Esophagus (tissue), 2 donors: ENCODE measurements around the gene ZNF579. TPM values are rescaled to one million over a fixed set of nuclear protein-coding genes. Genes with fewer than 3 reads are reported as not detected.

Experiments
- H3K27ac ChIP-seq, 2 donors: one replicate each; pipeline ENCODE4 v1.5.1; 2013; ENCODE audit warnings: low read depth in 2 of 2, mild to moderate bottlenecking in 2 of 2, inconsistent platforms in 1 of 2, low read length in 1 of 2, moderate library complexity in 1 of 2
- H3K27me3 ChIP-seq, 2 donors: one replicate each; pipeline ENCODE4 v1.6.1; 2013; ENCODE audit warnings: low read length in 2 of 2, control low read depth in 1 of 2, mild to moderate bottlenecking in 1 of 2; ENCODE audit not compliant: insufficient read depth in 2 of 2, control insufficient read depth in 1 of 2
- H3K36me3 ChIP-seq, 2 donors: one replicate each; pipeline ENCODE4 v1.6.1; 2013; ENCODE audit warnings: low read length in 1 of 2; ENCODE audit not compliant: control insufficient read depth in 2 of 2, insufficient read depth in 2 of 2
- H3K4me1 ChIP-seq, 2 donors: one replicate each; pipeline ENCODE4 v1.6.1; 2013; ENCODE audit warnings: low read length in 1 of 2; ENCODE audit not compliant: control insufficient read depth in 2 of 2, insufficient read depth in 2 of 2
- H3K4me3 ChIP-seq, 2 donors: one replicate each; pipeline ENCODE4 v1.5.1; 2013; ENCODE audit warnings: low read length in 2 of 2, mild to moderate bottlenecking in 2 of 2, low read depth in 1 of 2, moderate library complexity in 1 of 2
- H3K9me3 ChIP-seq, 2 donors: one replicate each; pipeline ENCODE4 v1.6.1; 2013; ENCODE audit warnings: mild to moderate bottlenecking in 2 of 2, low read depth in 1 of 2, low read length in 1 of 2, moderate library complexity in 1 of 2; ENCODE audit not compliant: control insufficient read depth in 2 of 2, insufficient read depth in 1 of 2
- WGBS, 2 donors: extraction: QIAGEN DNeasy Blood & Tissue Kit; methylation state at CpG; one replicate each; pipeline ENCODE4 v1.1.7; 2013; 5-methylcytosine and 5-hydroxymethylcytosine counted together
- polyA plus RNA-seq, 2 donors: library from polyadenylated mRNA; stranded (reverse); fragments of 200-250 nt; gene quantifications; one replicate each; pipeline ENCODE4 v1.2.3, GENCODE V29; 2013
- donor health status: healthy with polysubstance abuse.
- donor health status: Bipolar disorder and iron deficiency.

ZNF579 gene
- polyA plus RNA-seq, 2 donors = 3.4 to 4.4 TPM

DNA sequence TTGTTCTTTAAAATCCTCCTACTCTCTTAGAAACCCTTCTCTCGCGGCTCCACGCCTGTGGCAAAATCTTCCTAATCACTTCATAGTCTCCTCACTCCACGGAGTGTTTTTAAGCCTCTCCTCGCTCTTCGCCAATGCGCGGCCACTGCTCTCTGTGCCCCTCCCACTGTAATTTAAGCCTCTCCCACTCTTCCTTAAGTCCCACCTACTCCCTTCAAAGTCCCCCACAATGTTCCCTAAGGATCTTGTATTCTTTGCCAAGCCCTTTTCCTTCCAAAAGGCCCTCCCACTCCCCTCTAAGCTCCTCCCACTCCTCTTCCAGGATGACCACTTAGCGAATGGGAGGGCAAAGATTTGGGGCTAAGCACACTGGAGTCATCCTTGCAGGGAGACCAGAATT is 17.4 kb upstream of the ZNF579 start:
- Histone ChIP-seq H3K4me3 (no peak overlapping the region), H3K27ac (no peak overlapping the region)
- WGBS, 2 donors = 86 to 92% methylated on average over 9 of the region's 9 CpGs

DNA sequence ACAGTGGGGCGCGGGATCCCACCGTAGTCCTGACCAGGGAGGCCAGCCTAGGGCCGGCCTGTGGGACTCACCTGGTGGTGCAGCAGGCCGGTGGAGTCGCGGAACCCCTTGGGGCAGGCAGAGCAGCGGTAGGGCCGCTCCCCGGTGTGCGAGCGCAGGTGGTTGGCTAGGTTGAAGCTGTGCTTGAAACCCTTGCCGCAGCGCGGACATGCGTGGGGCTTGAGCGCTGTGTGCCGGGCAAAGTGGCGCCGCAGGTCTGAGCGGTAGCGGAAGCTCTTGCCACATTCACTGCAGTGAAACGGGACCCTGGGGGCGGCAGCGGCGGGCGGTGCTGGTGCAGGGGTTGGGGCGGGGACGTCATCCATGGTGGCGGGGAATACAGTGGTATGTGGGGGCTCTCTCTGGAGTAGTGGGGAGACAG is 16.9 kb upstream of the ZNF579 start:
- Histone ChIP-seq H3K27me3 (no peaks in the 10 kb centered on the region), H3K36me3 (peaks cover 0 to 18% of the 10 kb centered on the region in 2 donors), H3K4me1 (peaks cover 0 to 2% of the 10 kb centered on the region in 2 donors), H3K9me3 (no peaks in the 10 kb centered on the region), H3K4me3 (no peak overlapping the region), H3K27ac (no peak overlapping the region)
- 95 to 96% methylated on average over 30 of the region's 30 CpGs for WGBS, 2 donors

More for the DNA sequence above, 17.4 kb upstream of the ZNF579 start:
- H3K36me3 ChIP-seq = peaks cover 0 to 23% of the 10 kb centered on the region in 2 donors
- no peaks in the 10 kb centered on the region for H3K27me3 ChIP-seq
- peaks cover 0 to 2% of the 10 kb centered on the region in 2 donors for H3K4me1 ChIP-seq
- no peaks in the 10 kb centered on the region for H3K9me3 ChIP-seq

DNA sequence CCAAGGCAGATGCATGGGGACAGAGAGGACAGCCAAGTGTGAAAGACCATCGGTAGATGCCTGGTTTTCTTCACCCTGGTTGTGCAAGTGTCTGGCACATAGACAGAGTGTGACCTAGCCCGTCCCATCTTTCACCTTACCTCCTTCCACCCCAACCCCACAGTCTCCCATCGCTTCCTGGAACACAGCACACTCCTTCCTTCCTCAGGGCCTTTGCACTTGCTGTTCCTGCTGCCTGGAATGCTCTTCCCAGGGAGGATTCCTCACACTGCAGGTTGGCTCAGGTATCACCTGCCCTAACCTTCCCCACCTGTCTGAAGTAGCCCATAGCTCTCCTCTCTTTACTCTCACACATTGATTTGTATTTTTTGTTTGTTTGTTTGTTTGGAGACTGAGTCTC is 15.7 kb upstream of the ZNF579 start:
- WGBS, 2 donors = 94 to 96% methylated on average over 3 of the region's 3 CpGs
- peaks cover 0 to 2% of the 10 kb centered on the region in 2 donors for H3K4me1 ChIP-seq
- no peaks in the 10 kb centered on the region for H3K27me3 ChIP-seq
- H3K36me3 ChIP-seq = peaks cover 0 to 19% of the 10 kb centered on the region in 2 donors
- no peak overlapping the region for H3K4me3 ChIP-seq
- H3K9me3 ChIP-seq = no peaks in the 10 kb centered on the region
- no peak overlapping the region for H3K27ac ChIP-seq

DNA sequence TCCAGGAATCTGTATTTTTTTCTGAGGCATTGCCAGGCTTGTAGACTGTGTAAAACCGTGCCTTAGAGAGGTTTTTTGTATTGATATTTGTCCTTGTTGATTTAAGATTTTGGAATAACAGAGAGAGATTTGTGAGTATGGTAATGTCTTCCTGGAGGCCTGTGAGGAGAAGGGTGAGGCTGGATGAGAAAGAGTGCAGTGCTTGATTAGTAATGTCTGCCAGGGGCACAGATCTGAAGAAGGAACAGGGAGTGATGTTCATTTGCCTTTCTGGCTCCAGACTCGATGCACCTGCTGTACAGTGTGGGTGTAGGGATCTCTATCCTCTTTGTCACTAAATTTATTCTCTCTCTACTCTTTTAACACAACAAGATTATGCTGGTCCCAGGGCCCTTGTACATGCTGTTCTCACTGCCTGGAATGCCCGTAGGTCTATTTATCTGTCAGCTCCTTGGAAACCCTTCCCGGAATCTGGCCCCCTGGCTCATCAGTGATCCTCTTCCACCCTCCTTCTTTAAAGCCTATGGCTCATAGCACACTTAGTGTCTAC is 14.4 kb upstream of the ZNF579 start:
- no peak overlapping the region for H3K4me3 ChIP-seq
- H3K27ac ChIP-seq = no peak overlapping the region
- no peaks in the 10 kb centered on the region for H3K27me3 ChIP-seq
- H3K9me3 ChIP-seq = no peaks in the 10 kb centered on the region
- no peaks in the 10 kb centered on the region for H3K4me1 ChIP-seq
- peaks cover 0 to 19% of the 10 kb centered on the region in 2 donors for H3K36me3 ChIP-seq
- WGBS, 2 donors = 85 to 90% methylated on average over 4 of the region's 4 CpGs

DNA sequence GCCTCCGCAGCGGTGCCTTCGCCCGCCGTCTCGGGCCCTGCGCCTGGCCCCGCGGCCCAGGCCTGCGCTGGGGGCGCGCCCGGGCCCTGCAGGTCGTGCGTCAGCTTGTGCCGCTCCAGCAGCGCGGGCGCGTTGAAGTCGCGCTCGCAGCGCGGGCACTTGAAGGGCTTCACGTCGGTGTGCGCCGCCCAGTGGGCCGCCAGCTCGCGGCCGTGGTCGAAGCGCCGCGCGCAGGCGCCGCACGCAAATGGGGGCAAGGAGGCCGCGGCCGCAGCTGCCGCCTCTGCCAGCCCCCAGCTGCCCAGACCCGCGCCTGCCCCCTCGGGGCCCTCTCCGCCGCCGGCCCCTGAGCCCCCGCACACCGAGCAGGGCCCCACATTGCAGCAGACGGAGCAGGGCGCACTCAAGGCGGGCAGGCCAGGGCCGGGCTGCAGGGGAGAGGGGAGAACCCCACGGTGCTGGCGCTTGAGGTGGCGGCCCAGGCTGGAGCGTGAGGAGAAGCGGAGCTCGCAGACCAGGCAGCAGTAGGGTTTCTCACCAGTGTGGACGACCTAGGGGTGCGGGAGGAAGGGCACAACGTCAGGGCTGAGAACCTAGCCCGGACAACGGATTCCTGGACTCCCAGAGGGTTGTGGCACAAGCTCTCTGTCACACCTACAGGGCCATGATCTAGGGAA is 12.6 kb upstream of the ZNF579 start:
- Histone ChIP-seq H3K9me3 (no peaks in the 10 kb centered on the region), H3K4me3 (no peak overlapping the region), H3K36me3 (peaks cover 0 to 19% of the 10 kb centered on the region in 2 donors), H3K27ac (no peak overlapping the region), H3K27me3 (no peaks in the 10 kb centered on the region), H3K4me1 (no peaks in the 10 kb centered on the region)
- 85 to 86% methylated on average over 59 to 68 of the region's 68 CpGs for WGBS, 2 donors

DNA sequence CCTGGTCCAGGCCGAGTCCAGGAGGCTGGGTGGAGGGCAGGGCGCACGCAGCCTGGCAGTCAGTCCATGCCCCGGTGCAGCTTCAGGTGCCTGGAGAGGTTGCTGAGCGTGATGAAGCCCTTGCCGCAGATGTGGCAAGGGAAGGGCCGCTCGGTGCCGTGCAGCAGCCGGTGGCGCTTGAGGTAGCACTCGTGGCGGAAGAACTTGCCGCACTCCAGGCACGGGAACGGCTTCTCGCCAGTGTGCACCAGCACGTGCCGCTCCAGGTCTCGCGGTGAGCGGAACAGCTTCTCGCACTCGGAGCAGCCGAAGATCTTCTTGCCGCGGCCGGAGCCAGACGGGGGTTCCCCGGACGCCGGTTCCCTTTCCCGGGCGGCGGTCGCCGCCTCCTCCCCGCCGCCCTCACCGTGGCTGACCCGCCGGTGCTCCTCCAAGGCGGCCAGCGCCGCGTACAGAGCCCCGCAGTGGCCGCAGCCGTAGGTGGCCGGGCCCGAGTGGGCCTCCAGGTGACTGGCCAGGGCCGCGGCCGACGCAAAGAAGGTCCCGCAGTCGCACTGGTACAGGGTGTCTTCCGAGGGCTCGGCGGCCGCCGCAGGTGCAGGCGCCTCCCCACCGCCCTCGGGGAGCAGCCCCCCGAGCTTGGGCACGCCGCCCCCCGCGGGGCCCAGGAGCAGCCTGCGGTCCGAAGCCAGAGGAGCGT is 11.9 kb upstream of the ZNF579 start:
- no peaks in the 10 kb centered on the region for H3K9me3 ChIP-seq

DNA sequence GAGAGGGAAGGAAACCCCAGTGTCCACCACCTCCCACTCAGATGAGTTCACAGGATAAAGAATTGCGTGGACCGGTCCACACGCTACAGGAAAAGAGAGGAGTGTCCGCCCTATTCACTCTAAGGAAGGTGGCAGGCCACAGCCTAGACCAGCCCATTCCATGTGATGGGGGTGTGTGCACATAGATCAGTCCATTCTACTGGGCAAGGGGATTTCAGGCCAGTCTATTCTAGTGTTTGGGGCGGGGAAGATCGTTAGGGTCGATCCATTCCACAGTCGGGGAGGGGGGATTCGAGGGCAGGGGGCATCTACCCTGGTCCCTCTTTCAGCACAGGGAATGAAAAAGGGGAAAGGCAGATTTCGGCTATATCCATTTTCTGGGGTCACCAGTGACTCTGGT is 10.9 kb upstream of the ZNF579 start:
- peaks cover 0 to 15% of the 10 kb centered on the region in 2 donors for H3K36me3 ChIP-seq
- WGBS, 2 donors = 83 to 85% methylated on average over 10 of the region's 10 CpGs
- H3K27ac ChIP-seq = no peak overlapping the region
- no peaks in the 10 kb centered on the region for H3K27me3 ChIP-seq
- no peak overlapping the region for H3K4me3 ChIP-seq
- peaks cover 0 to 7% of the 10 kb centered on the region in 2 donors for H3K4me1 ChIP-seq
- no peaks in the 10 kb centered on the region for H3K9me3 ChIP-seq

More for the DNA sequence above, 11.9 kb upstream of the ZNF579 start:
- 92 to 96% methylated on average over 44 to 73 of the region's 73 CpGs for WGBS, 2 donors
- H3K36me3 ChIP-seq = peaks cover 0 to 19% of the 10 kb centered on the region in 2 donors
- no peaks in the 10 kb centered on the region for H3K4me1 ChIP-seq
- no peak overlapping the region for H3K4me3 ChIP-seq
- no peaks in the 10 kb centered on the region for H3K27me3 ChIP-seq
- no peak overlapping the region for H3K27ac ChIP-seq

DNA sequence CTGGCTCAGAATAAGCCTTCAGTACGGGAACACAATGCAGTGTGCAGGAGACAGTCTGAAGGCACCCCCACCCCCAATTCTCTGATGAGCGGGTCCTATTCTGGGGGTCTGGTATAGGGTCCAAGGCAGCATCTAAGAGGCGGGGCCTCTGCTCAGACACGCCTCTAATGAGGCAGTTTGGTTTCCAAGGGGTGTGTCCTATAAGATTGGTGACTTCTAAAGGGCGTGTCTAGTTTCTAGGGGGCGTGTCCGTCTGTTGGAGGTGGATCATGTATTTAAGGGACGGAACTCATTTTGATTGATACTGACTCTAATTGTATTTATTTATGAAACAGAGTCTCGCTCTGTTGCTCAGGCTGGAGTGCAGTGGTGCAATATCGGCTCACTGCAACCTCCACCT is 10.0 kb upstream of the ZNF579 start:
- no peak overlapping the region for H3K4me3 ChIP-seq
- no peaks in the 10 kb centered on the region for H3K9me3 ChIP-seq
- H3K4me1 ChIP-seq = peaks cover 5 to 7% of the 10 kb centered on the region in 2 donors
- H3K27ac ChIP-seq = no peak overlapping the region
- 81 to 85% methylated on average over 10 of the region's 10 CpGs for WGBS, 2 donors
- H3K36me3 ChIP-seq = peaks cover 0 to 11% of the 10 kb centered on the region in 2 donors
- H3K27me3 ChIP-seq = no peaks in the 10 kb centered on the region

DNA sequence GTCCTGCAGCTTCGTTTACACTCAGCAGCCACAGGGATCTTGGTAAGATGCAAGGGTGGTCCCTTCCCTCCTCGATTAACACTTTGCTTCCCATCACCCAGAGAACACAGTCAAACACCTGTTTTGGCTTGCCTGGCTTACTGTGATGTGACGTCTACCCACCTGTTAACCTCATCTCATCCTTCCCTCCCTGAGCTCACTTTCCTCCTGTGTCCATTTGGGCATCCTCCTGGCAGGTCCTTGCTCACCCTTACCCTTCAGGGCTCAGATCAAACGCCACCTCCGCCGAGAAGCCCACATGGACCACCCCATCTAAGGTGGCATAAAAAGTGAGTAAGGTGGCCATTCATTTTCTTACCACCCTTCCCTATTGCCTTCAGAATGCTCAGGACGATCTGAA is 9.5 kb upstream of the ZNF579 start:
- peaks cover 5 to 7% of the 10 kb centered on the region in 2 donors for H3K4me1 ChIP-seq
- WGBS, 2 donors = 51 to 56% methylated on average over 7 of the region's 7 CpGs
- H3K27ac ChIP-seq = no peak overlapping the region
- H3K9me3 ChIP-seq = no peaks in the 10 kb centered on the region
- H3K27me3 ChIP-seq = no peaks in the 10 kb centered on the region
- H3K4me3 ChIP-seq = no peak overlapping the region
- H3K36me3 ChIP-seq = peaks cover 0 to 8% of the 10 kb centered on the region in 2 donors
